ENCODE results near the gene TBX19.

- no peak for TF ChIP-seq CTCF (tag by site-specific recombination; IDR thresholded peaks at IDR 0.05)
- TF ChIP-seq GLI2 (tag by site-specific recombination; IDR thresholded peaks at IDR 0.05; ENCODE audit: borderline replicate concordance, low read depth), result no peak
- TF ChIP-seq REST (tag by site-specific recombination; IDR thresholded peaks at IDR 0.05), result no peak
- no peak for TF ChIP-seq ZNF704 (tag by site-specific recombination; IDR thresholded peaks at IDR 0.05)
- no peak for TF ChIP-seq ZNF248 (tag by site-specific recombination; IDR thresholded peaks at IDR 0.05)
- TF ChIP-seq ZEB2 (tag by site-specific recombination; IDR thresholded peaks at IDR 0.05), result no peak
Observed at GRCh38 chr1:168288311-168289052, 7.8 kb downstream of the TBX19 start.
